Measurements from ENCODE around the gene GXYLT1. TPM values are rescaled to one million over a fixed set of nuclear protein-coding genes. Genes with fewer than 3 reads are reported as not detected.

GXYLT1 gene
- polyA plus RNA-seq, 1 donor from 2014 or later, result 3.2 TPM

DNA sequence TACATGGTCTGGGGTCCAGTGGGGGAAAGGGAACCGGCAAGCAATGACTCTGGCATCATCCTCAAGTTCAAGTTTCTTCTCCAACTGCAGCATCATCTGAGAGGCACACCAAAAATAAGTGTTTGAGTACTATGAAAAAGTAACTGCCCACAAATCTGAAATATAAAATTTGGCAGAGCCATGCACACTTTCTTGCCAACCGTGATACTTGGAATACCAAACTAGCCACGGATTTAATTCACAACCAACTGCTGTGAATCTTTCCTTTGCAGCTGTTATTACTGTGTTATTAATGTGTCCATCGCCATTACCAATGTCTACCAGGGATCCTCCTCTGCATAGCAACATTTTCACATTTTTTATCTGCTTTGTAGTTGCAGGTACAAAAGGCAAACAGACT is 74.6 kb downstream of the GXYLT1 start:
- Histone ChIP-seq H3K36me3 (ENCODE audit: insufficient read depth, low read length) (no peaks in the 10 kb centered on the region), H3K9ac (ENCODE audit: low read length) (no peak overlapping the region), H4K20me1 (ENCODE audit: insufficient read depth) (no peaks in the 10 kb centered on the region), H3K27me3 (ENCODE audit: insufficient read depth, low read depth, low read length) (no peaks in the 10 kb centered on the region), H3K9me3 (ENCODE audit: low read length) (no peaks in the 10 kb centered on the region), H3K27ac (ENCODE audit: low read length) (no peak overlapping the region), H3K9me2 (ENCODE audit: insufficient read depth, low read length) (no peaks in the 10 kb centered on the region), H2AFZ (ENCODE audit: low read depth, low read length) (no peak overlapping the region), H3K4me3 (ENCODE audit: low read length) (no peak overlapping the region), H3F3A (ENCODE audit: insufficient read depth, low read length, poor library complexity, severe bottlenecking) (no peaks in the 10 kb centered on the region), H3K4me2 (ENCODE audit: low read length) (no peak overlapping the region), H3K79me2 (replicated peaks; ENCODE audit: insufficient read depth, low read length) (no peaks in the 10 kb centered on the region)
- no peak for TF ChIP-seq CTCF (IDR thresholded peaks at IDR 0.05; ENCODE audit: poor library complexity, severe bottlenecking)
- TF ChIP-seq, protein P1, sequence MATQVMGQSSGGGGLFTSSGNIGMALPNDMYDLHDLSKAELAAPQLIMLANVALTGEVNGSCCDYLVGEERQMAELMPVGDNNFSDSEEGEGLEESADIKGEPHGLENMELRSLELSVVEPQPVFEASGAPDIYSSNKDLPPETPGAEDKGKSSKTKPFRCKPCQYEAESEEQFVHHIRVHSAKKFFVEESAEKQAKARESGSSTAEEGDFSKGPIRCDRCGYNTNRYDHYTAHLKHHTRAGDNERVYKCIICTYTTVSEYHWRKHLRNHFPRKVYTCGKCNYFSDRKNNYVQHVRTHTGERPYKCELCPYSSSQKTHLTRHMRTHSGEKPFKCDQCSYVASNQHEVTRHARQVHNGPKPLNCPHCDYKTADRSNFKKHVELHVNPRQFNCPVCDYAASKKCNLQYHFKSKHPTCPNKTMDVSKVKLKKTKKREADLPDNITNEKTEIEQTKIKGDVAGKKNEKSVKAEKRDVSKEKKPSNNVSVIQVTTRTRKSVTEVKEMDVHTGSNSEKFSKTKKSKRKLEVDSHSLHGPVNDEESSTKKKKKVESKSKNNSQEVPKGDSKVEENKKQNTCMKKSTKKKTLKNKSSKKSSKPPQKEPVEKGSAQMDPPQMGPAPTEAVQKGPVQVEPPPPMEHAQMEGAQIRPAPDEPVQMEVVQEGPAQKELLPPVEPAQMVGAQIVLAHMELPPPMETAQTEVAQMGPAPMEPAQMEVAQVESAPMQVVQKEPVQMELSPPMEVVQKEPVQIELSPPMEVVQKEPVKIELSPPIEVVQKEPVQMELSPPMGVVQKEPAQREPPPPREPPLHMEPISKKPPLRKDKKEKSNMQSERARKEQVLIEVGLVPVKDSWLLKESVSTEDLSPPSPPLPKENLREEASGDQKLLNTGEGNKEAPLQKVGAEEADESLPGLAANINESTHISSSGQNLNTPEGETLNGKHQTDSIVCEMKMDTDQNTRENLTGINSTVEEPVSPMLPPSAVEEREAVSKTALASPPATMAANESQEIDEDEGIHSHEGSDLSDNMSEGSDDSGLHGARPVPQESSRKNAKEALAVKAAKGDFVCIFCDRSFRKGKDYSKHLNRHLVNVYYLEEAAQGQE (IDR thresholded peaks at IDR 0.05; ENCODE audit: borderline replicate concordance), result no peak
- TF ChIP-seq SMC3 (conservative IDR thresholded peaks at IDR 0.05; ENCODE audit: poor library complexity), result no peak
- no peak for TF ChIP-seq MXI1 (conservative IDR thresholded peaks at IDR 0.05; ENCODE audit: poor library complexity, severe bottlenecking)
- no peak for TF ChIP-seq POLR2AphosphoS5 (IDR thresholded peaks at IDR 0.05)

DNA sequence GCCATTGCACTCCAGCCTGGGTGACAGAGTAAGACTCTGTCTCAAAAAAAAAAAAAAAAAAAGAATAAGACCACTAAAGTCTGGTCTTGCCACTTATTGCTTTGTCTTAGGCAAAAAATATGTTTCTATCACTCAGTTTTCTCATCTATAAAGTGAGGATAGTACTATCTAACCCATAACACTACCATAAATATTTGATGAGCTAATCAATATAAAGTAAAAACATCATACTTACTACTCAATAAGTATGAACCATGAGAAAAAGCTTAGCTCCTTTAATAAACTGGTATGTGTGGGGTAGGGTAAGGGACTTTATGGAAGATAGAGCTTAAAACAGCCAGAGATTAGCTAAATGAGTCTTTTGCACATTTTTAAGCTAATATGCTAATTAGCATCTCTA is 85.5 kb downstream of the GXYLT1 start:
- Histone ChIP-seq H4K20me1 (ENCODE audit: insufficient read depth) (no peaks in the 10 kb centered on the region), H3K9me3 (ENCODE audit: low read length) (no peaks in the 10 kb centered on the region), H3K79me2 (replicated peaks; ENCODE audit: insufficient read depth, low read length) (no peaks in the 10 kb centered on the region), H3K27ac (ENCODE audit: low read length) (no peak overlapping the region), H2AFZ (ENCODE audit: low read depth, low read length) (no peak overlapping the region), H3K36me3 (ENCODE audit: insufficient read depth, low read length) (no peaks in the 10 kb centered on the region), H3K9ac (ENCODE audit: low read length) (no peak overlapping the region), H3K9me2 (ENCODE audit: insufficient read depth, low read length) (no peaks in the 10 kb centered on the region), H3K27me3 (ENCODE audit: insufficient read depth, low read depth, low read length) (no peaks in the 10 kb centered on the region), H3K4me3 (ENCODE audit: low read length) (no peak overlapping the region), H3F3A (ENCODE audit: insufficient read depth, low read length, poor library complexity, severe bottlenecking) (no peaks in the 10 kb centered on the region), H3K4me2 (ENCODE audit: low read length) (no peak overlapping the region)
- TF ChIP-seq EP300 (conservative IDR thresholded peaks at IDR 0.05; ENCODE audit: poor library complexity, severe bottlenecking), result no peak
- no peak for TF ChIP-seq POLR2AphosphoS5 (IDR thresholded peaks at IDR 0.05)
- no peak for TF ChIP-seq MXI1 (conservative IDR thresholded peaks at IDR 0.05; ENCODE audit: poor library complexity, severe bottlenecking)
- TF ChIP-seq EZH2 (IDR thresholded peaks at IDR 0.05; ENCODE audit: borderline replicate concordance, insufficient read depth, low read length, poor library complexity, severe bottlenecking), result no peak
- no peak for TF ChIP-seq RAD21 (conservative IDR thresholded peaks at IDR 0.05)
- TF ChIP-seq CTCF (IDR thresholded peaks at IDR 0.05; ENCODE audit: poor library complexity, severe bottlenecking), result no peak
- TF ChIP-seq TAF1 (IDR thresholded peaks at IDR 0.05; ENCODE audit: low read depth), result no peak
- TF ChIP-seq, protein P1 (IDR thresholded peaks at IDR 0.05; ENCODE audit: borderline replicate concordance), result no peak
- TF ChIP-seq SMC3 (conservative IDR thresholded peaks at IDR 0.05; ENCODE audit: poor library complexity), result no peak
